Activated CD8-positive, alpha-beta memory T cell treated with anti-CD3 and anti-CD28 coated beads for 1 hour (primary cell): Measurements from ENCODE around the gene TSLP.
A peak's percentile ranks its signal among the peaks of the same experiment; 100 is the strongest.

Experiments used
- DNase-seq, 2 donors: peaks; one replicate each; pipeline ENCODE4 v3.0.0-alpha.2; 2020; ENCODE audit warnings: low read depth in 1 of 2; ENCODE audit errors: extremely low read depth in 1 of 2

TSLP gene

GRCh38 chr5:111071413-111071812 is at the start of gene TSLP:
Gene TSLP, plus strand, starts transcription at chr5:111071713. Its CDS starts 178 bp downstream, at chr5:111071891.
- no peak for DNase-seq

GRCh38 chr5:111022301-111022700 is 49.2 kb upstream of the TSLP start:
- DNase-seq = no peak

- no peak for DNase-seq
Measured at GRCh38 chr5:111028865-111029264, 42.6 kb upstream of the TSLP start.

DNA sequence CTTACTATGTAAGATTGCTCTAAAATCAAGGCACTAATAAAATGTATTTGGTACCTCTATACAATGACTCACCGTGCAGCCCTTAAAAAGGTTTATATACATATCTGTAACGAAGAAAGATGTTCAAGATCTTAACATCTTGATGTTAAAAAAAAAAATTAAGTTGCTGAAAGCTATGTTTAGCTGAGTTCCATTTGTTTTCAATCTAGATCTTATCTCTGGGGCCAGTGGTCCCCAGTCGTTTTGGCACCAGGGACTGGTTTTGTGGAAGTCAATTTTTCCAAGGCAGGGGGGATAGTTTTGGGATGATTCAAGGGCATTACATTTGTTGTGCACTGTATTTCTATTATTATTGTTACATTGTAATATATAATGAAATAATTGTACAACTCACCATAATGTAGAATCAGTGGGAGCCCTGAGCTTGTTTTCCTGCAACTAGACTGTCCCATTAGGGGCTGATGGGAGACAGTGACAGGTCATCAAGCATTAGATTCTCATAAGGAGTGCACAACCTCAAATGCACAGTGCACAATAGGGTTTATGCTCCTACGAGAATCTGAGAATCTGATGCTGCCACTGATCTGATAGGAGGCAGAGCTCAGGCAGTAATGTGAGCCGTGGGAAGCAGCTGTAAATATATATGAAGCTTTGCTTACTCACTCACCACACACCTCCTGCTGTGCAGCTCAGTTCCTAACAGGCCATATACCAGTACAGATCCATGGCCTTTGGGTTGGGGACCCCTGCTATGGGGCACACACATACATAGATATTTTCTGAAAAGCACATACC is 27.6 kb upstream of the TSLP start:
- DNase-seq = no peak

DNA sequence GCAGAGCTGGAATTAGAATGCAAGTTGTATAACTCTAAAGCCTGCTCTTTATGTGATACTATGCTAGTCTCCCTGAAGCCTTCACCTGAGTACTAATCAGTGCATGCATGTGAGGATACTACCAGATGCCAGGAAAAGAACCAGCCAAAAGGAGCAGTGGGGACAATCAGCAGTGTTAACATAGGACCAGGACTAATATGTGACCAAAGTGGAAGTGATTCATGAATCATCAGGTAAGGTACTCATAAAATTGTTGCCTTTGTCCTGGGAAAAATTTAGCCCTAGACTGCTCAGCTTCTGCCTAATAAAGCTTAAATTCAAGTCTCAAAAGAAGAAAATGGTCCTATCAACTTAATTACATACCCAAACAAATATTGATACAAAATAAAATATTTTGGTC is 13.4 kb upstream of the TSLP start:
- DNase-seq = no peak

DNA sequence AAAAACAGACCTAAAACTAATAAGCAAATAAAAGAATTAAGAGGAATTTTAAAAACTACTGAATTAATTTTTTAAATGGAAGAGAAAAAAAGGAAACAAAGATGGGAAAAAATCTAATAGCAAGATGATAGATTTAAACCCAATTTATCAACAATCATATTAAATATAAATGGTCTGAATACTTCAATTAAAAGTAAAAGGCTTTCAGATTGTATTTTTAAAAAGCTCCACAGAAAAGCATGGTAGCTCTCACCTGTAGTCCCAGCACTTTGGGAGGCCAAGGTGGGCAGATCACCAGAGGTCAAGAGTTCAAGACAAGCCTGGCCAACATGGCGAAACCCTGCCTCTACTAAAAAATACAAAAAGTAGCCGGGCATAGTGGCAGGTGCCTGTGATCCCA is 11.3 kb upstream of the TSLP start:
- DNase-seq = no peak

- no peak for DNase-seq
Measured at GRCh38 chr5:111061618-111062017, 9.9 kb upstream of the TSLP start.

DNA sequence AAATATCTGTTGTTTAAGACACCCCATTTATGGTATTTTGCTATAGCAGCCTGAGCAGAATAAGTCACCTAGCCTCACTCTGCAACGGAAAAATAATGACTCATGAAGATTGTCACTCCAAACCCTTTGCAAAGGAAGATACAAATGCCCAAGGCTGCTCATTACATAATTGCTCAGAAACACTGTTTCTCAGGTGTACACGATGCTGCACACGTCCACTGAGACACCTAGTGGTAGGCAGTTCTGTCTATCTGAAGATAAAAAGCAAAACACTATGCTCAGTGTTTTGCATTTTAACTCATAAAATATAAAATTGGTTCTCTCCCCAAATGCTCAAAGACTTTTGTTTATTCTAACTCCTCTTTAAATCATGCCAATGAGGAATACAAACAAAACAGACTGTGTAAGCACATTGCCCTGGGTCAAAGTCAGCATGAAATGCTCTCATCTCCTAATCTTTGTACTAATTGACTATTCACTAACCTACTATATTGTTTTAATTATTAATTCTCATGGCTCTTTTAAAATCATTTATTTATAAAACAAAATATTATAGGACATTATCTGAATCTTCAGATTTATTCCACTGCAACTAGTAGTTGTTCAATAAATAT is 7.7 kb upstream of the TSLP start:
- no peak for DNase-seq

GRCh38 chr5:111066261-111066938 is 5.1 kb upstream of the TSLP start:
- DNase-seq = no peak

DNA sequence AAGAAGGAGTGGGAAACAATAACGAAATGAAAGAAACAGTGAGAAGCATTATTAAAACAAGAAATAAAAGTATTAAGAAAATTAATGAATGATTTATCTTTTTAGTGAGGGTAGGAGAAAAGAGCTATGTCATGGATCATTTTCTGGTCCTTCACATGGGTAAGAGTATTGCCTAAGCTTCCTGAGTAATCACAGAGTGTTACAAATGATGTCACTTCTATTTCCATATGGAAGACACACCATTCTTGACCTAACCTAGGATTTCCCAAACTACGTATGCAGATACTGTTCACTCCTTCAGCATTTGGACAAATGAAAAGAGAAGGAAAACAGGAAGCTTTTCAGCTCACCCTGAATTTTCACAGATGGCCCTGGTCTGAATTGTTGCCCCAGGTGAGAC is 3.3 kb upstream of the TSLP start:
- DNase-seq = no peak

- no peak for DNase-seq
Measured at GRCh38 chr5:111069839-111070238, 1.7 kb upstream of the TSLP start.

- DNase-seq = no peak
Measured at GRCh38 chr5:111070272-111071134, 1.0 kb upstream of the TSLP start.

- DNase-seq = peak in 1 of 2 donors; percentile 40
Measured at GRCh38 chr5:111072949-111073682, 1.6 kb downstream of the TSLP start.

GRCh38 chr5:111074244-111074643 is 2.7 kb downstream of the TSLP start:
- DNase-seq = no peak

- DNase-seq = no peak
Measured at GRCh38 chr5:111075520-111075919, 4.0 kb downstream of the TSLP start.

- no peak for DNase-seq
Measured at GRCh38 chr5:111076091-111076490, 4.6 kb downstream of the TSLP start.

GRCh38 chr5:111077678-111078077 is 6.2 kb downstream of the TSLP start:
- DNase-seq = no peak

GRCh38 chr5:111079846-111080245 is 8.3 kb downstream of the TSLP start:
- DNase-seq = no peak

DNA sequence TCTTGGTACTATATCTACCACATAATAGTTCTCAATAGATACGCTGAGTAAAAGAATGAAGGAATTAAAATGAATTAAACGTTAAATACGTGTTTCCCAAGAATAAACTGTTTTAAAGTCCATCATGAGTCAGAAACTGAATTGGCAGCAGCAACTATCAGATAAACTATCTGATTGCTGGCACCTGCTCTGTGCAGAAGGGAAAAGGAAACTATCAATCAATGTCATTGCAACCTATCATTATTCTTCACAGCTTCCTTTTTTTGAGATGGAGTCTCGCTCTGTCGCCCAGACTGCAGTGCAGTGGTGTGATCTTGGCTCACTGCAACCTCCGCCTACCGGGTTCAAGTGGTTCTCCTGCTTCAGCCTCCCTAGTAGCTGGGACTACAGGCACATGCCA is 11.8 kb downstream of the TSLP start:
- DNase-seq = no peak

DNA sequence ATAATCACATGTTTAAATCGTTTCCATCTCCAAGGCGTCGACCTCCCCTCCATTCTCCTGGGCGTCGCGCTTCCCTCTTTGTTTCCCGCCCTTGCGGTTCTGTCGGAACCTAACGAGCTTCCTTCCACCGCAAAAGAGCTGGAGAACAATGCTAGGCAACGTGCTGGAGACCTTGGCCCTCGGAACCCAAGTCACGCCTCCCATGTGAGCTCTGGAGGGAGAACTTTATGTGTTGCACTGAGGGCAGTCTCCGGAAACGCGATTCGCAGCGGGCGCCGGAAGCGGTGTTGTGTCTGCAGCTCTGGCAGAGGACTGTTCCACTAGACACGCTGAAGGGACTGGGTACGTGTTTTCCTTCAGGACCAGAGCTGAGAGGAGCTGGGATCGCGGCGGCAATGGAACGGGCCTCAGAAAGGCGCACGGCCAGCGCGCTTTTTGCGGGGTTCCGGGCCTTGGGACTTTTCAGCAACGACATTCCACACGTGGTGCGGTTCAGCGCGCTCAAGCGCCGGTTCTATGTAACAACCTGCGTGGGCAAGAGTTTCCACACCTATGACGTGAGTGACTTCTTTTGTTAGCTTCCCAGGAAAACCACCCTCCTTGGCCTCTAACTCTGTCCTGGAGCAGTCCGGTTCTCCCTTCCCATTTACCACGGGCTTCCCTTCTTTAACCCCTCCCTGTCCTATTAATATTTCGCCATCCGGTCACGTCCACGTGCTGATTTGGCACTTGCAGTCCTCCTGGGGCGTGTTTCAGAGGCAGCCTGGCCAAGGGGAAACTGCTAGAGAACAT is 20.7 kb downstream of the TSLP start, which contains the start of gene WDR36:
Gene WDR36 (plus strand): TSS at position 287 of the 792 bp plus-strand sequence. CDS start 109 bp downstream, at position 396.
- peak; percentile 64 to 74 for DNase-seq
